AG04450 (cell line): ENCODE results near the gene DMBX1. TPM values are rescaled to one million over a fixed set of nuclear protein-coding genes. Genes with fewer than 3 reads are reported as not detected.

Experiments
- CTCF ChIA-PET: fragments of 300-600, 350-600 bp; formaldehyde crosslinking; extraction: SDS; loops from one replicate; lab custom pipeline; 2022; ENCODE audit warnings: antibody characterized with exemption, inconsistent platforms; lab: Charles Lee
- POLR2A ChIA-PET: fragments of 350-600 bp; formaldehyde crosslinking; extraction: SDS; loops from one replicate; lab custom pipeline; 2021; ENCODE audit warnings: antibody characterized with exemption, inconsistent platforms; lab: Yijun Ruan, JAX
- DNase-seq: peaks from one replicate; pipeline ENCODE4 v3.0.0-alpha.2; 2011; ENCODE audit warnings: low read depth, low spot score
- H3K27ac ChIP-seq: one replicate; pipeline ENCODE4 v1.5.1; 2012; ENCODE audit warnings: low read depth, low read length, control low read depth
- H3K27me3 ChIP-seq: one replicate; pipeline ENCODE4 v1.6.0; 2012; ENCODE audit warnings: low read length; ENCODE audit not compliant: control insufficient read depth, insufficient read depth
- H3K4me3 ChIP-seq: 2 replicates; pipeline ENCODE4 v1.5.1; 2011; ENCODE audit warnings: mild to moderate bottlenecking, low read depth, low read length, control low read depth
- H3K9me3 ChIP-seq: 2 replicates; pipeline ENCODE4 v1.5.1; 2012; ENCODE audit warnings: low read length; ENCODE audit not compliant: control insufficient read depth, insufficient read depth
- CTCF ChIP-seq: IDR thresholded peaks from 2 replicates; pipeline ENCODE4 v1.5.1; 2011; ENCODE audit warnings: low read depth, low read length, control low read depth, inconsistent platforms
- polyA plus RNA-seq: library from polyadenylated mRNA; depleted of rRNA; stranded (reverse); fragments of >200 nt; gene quantifications from 2 replicates; pipeline ENCODE4 v1.2.3, GENCODE V29; 2011

DMBX1 gene
- polyA plus RNA-seq, 1 experiment, result not detected

GRCh38 chr1:46525253-46525983 is 35.8 kb downstream of the DMBX1 start:
- Histone ChIP-seq H3K9me3 (no peaks in the 10 kb centered on the region), H3K27me3 (peaks cover 51% of the 10 kb centered on the region), H3K27ac (no peak overlapping the region), H3K4me3 (no peak overlapping the region)
- no peak for TF ChIP-seq CTCF
- DNase-seq, result no peak
- CTCF ChIA-PET, result interaction anchor here (0.9 to 6.5 kb wide), 8 partner anchors 9 to 119 kb away, joined by 4 to 159 read pairs (median 14); a partner anchor contains a TSS
- POLR2A ChIA-PET, result interaction anchor here (0.5 kb wide), 1 partner anchor 143 kb away, joined by 4 read pairs; the partner anchor contains the start of gene ATPAF1

DNA sequence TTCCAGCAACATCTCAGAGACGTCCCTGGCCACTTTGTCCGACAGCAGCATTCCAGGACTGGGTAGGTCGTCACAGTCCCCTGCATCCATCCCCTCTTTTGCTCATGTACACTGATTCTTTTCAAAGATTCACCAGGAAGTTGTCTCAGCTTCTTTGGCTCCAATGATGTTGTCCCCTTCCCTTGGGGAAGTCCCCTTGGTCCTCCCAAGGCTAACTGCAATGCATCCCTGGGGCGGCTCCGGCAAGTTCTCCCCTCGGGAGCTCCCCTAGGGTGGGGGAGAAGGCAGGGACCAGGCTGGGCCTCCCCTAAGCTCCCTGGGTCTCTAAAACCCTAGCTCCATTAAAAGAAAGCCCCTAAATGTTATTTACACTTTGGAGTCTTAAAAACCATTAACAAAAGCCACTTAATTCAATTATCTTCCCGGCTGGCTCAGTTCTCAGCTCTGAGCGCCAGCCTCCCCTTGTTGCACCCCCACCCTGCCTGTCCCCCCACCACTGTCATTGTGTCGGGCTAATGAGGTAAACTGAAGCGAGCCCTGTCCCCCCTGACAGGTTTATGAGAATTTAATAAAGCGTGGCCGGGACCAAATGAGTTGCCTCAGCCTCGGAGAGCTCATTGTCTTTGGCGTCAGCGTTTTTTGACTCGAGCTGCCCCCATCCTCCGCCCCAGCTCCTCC is 36.5 kb downstream of the DMBX1 start:
- peaks cover 57% of the 10 kb centered on the region for H3K27me3 ChIP-seq
- CTCF ChIA-PET, result interaction anchor here (0.9 to 6.5 kb wide), 12 partner anchors 8 to 200 kb away, joined by 3 to 159 read pairs (median 6); a partner anchor contains a TSS
- no peak for TF ChIP-seq CTCF
- no peak overlapping the region for H3K4me3 ChIP-seq
- DNase-seq, result no peak
- H3K27ac ChIP-seq, result no peak overlapping the region
- no peaks in the 10 kb centered on the region for H3K9me3 ChIP-seq
- POLR2A ChIA-PET, result interaction anchor here (0.5 kb wide), 1 partner anchor 142 kb away, joined by 4 read pairs; the partner anchor contains the start of gene ATPAF1

GRCh38 chr1:46526691-46527291 is 37.2 kb downstream of the DMBX1 start:
- CTCF ChIA-PET, result interaction anchor here (0.8 to 6.5 kb wide), 19 partner anchors 8 to 199 kb away, joined by 3 to 159 read pairs (median 5); no protein-coding TSS in a partner anchor

DNA sequence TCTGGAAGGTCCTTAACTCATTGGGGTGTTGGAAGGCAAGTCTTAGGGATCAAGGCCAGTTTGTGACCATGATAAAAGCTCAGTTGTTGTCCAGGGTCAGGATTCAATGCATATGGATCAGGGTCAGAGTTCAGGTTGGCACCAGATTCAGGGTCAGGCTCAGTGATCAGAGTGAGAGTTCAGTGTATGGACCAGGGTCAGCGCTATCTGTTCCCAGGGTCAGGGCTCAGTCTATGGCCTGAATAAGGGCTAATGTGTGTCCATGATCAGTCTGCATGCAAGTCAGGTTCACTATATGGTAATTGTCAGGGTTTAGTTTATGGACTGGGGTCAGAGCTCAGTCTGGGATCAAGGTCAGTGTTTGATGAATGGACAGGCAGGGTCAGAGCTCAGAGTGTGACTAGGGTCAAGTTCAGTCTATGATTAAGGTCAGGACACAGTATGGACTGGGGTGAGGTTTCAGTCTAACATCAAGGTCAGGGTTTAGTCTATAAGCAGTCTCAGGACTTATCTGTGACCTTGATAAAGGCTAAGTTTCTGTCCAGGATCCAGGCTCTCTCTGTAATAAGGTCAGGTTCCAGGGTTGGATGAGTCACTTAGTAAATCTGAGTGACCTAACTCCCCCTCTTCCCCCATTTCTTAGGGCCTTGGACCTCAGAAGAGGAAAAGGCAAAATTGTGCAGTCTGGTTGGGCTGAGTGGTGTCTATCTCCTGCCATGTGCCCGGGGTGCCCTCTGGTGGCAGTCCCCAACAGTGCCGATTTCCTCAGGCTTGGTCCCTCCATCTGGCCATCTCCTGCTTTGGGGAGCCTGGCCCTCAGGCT is 38.0 kb downstream of the DMBX1 start:
- CTCF ChIA-PET, result interaction anchor here (0.6 to 6.5 kb wide), 26 partner anchors 9 to 198 kb away, joined by 3 to 159 read pairs (median 5); no protein-coding TSS in a partner anchor
- DNase-seq, result no peak
- POLR2A ChIA-PET, result no interaction called here
- TF ChIP-seq CTCF, result peak; percentile 92
- Histone ChIP-seq H3K4me3 (no peak overlapping the region), H3K9me3 (no peaks in the 10 kb centered on the region), H3K27ac (no peak overlapping the region), H3K27me3 (peaks cover 63% of the 10 kb centered on the region)

More at GRCh38 chr1:46526691-46527291, 37.2 kb downstream of the DMBX1 start:
- H3K9me3 ChIP-seq, result no peaks in the 10 kb centered on the region
- peaks cover 63% of the 10 kb centered on the region for H3K27me3 ChIP-seq
- no peak for DNase-seq
- no peak overlapping the region for H3K27ac ChIP-seq
- POLR2A ChIA-PET, result no interaction called here
- H3K4me3 ChIP-seq, result no peak overlapping the region
- no peak for TF ChIP-seq CTCF
